H1 (cell line): ENCODE data around the gene TFCP2. TPM values are rescaled to one million over a fixed set of nuclear protein-coding genes. Genes with fewer than 3 reads are reported as not detected.
A peak's percentile ranks its signal among the peaks of the same experiment; 100 is the strongest.

Source experiments
- BRCA1 ChIP-seq: IDR thresholded peaks from 2 replicates; pipeline ENCODE4 v1.6.1; 2012; ENCODE audit warnings: low read depth, low read length, improper control_type of control experiment
- CEBPB ChIP-seq: IDR thresholded peaks from 2 replicates; pipeline ENCODE4 v1.6.1; 2012; ENCODE audit warnings: low read depth, low read length
- CREB1 ChIP-seq: IDR thresholded peaks from 2 replicates; pipeline ENCODE4 v1.6.1; 2012; ENCODE audit warnings: inconsistent platforms
- FOSL1 ChIP-seq: IDR thresholded peaks from 2 replicates; pipeline ENCODE4 v1.6.1; 2011; ENCODE audit warnings: mild to moderate bottlenecking, low read depth, low read length, moderate library complexity; ENCODE audit not compliant: insufficient read depth
- NANOG ChIP-seq: IDR thresholded peaks from 2 replicates; pipeline ENCODE4 v1.6.1; 2011; ENCODE audit warnings: low read length, low read depth, mild to moderate bottlenecking, inconsistent platforms; ENCODE audit not compliant: insufficient read depth, poor library complexity, severe bottlenecking
- TEAD4 ChIP-seq: IDR thresholded peaks from 2 replicates; pipeline ENCODE4 v1.6.1; 2012; ENCODE audit warnings: low read depth, low read length, inconsistent platforms, mixed read lengths
- ZNF274 ChIP-seq: IDR thresholded peaks from 2 replicates; pipeline ENCODE4 v1.7.0; 2012; ENCODE audit warnings: low read length, borderline replicate concordance; ENCODE audit errors: extremely low read depth
- polyA plus RNA-seq, 7 experiments: library from polyadenylated mRNA; depleted of rRNA in 3 of 7; stranded (reverse) in 5 of 7; unstranded in 2 of 7; fragments of >200 nt in 5 of 7; fragments of 200-250 nt in 2 of 7; gene quantifications; 1 replicate in 5 of 7; 2 replicates in 1 of 7; 4 replicates in 1 of 7; pipeline versions ENCODE4 v1.2.1 to v1.2.3, GENCODE V29; 2011 to 2013; ENCODE audit warnings: missing spikeins in 2 of 7, mixed read lengths in 2 of 7
- total RNA-seq: library from RNA; stranded (reverse); fragmentation: NEBNext Ultra II Directional; extraction: Animal tissue kit (Norgen Biotek cat#: 25700); gene quantifications from 2 replicates; pipeline ENCODE4 v1.2.1, GENCODE V29; 2021
- TF ChIP-seq, protein P1 (sequence below): IDR thresholded peaks from 2 replicates; pipeline ENCODE4 v1.6.1; 2012; ENCODE audit warnings: inconsistent platforms
- TF ChIP-seq, protein P2 (sequence below): IDR thresholded peaks from 2 replicates; pipeline ENCODE4 v1.6.1; 2011; ENCODE audit warnings: low read depth, mild to moderate bottlenecking, low read length; ENCODE audit not compliant: insufficient read depth

Gene TFCP2
- total and polyA plus RNA-seq, 2 of the 8 experiments (the other 6 are each of a cell fraction or from before 2014, with no cell fraction given), result 19.8 to 49.2 TPM

DNA sequence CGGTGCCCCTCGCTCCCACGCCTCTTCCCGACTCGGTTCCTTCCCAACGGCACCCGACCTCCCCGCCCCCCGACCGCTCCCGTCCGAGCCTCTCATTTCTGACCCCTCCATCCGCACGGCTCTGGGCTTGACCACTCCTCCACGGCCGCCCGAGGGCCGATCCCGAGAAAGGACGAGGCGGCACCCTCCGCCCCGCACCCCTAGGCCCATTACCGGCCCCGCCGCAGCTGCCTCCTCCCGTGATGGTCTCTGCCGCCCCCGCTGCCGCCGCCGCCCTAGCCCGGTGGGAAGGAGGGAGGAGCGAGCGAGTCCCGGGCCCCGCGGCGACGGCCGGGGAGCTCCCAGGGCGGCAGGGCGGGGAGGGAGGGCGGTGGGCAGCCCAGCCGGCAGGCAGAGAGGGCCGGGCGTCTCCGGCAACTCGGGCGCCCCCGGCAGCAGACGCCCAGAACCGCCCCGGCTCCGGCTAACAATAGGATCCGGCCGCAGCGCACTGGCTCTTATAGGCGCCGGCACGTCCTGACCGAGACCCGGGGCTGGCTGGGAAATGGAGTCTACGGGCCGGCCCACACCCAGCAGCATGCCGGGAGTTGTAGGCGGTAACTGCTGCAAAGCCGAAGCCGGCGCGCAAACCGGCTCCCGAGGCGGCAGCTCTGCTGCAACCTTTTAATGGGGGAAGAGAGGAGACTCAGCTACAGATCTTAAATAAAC is 89.7 kb downstream of the TFCP2 start, which contains the start of gene CSRNP2 (continued):
- no peak for TF ChIP-seq TEAD4
- peak; percentile 72 for TF ChIP-seq CREB1
- TF ChIP-seq ZNF274, result no peak
- TF ChIP-seq CEBPB, result no peak
- TF ChIP-seq, protein P1, sequence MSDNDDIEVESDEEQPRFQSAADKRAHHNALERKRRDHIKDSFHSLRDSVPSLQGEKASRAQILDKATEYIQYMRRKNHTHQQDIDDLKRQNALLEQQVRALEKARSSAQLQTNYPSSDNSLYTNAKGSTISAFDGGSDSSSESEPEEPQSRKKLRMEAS, result 0 out of 2 replicates have a peak, but pooled peaks have one; percentile 10
- no peak for TF ChIP-seq FOSL1
- TF ChIP-seq BRCA1, result no peak
- TF ChIP-seq, protein P2, sequence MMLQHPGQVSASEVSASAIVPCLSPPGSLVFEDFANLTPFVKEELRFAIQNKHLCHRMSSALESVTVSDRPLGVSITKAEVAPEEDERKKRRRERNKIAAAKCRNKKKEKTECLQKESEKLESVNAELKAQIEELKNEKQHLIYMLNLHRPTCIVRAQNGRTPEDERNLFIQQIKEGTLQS, result 0 out of 2 replicates have a peak, but pooled peaks have one; percentile 23
- no peak for TF ChIP-seq NANOG
- TF ChIP-seq, all 59 proteins: peak for 21
